Measurements from ENCODE around the gene PLOD1.
"Not testable (repeated sequence)": the region's sequence is repeated elsewhere in the genome, so short reads cannot be mapped to it uniquely, and the experiment has no call there.

The PLOD1 gene

DNA sequence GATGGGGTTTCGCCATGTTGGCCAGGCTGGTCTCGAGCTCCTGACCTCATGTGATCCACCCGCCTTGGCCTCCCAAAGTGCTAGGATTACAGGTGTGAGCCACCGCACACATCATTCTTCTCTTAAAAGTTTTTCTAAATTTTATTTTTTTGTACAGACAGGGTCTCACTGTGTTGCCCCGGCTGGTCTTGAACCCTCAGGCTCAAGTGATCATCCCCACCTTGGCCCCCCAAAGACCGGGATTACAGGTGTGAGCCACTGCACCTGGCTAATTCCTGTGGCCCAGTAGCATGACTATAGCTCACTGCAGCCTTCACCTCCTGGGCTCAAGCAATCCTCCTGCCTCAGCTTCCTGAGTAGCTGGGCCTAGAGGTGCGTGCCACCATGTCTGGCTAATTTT lies 5.3 kb downstream of the PLOD1 start:
- not testable (repeated sequence) for DNase-seq

DNA sequence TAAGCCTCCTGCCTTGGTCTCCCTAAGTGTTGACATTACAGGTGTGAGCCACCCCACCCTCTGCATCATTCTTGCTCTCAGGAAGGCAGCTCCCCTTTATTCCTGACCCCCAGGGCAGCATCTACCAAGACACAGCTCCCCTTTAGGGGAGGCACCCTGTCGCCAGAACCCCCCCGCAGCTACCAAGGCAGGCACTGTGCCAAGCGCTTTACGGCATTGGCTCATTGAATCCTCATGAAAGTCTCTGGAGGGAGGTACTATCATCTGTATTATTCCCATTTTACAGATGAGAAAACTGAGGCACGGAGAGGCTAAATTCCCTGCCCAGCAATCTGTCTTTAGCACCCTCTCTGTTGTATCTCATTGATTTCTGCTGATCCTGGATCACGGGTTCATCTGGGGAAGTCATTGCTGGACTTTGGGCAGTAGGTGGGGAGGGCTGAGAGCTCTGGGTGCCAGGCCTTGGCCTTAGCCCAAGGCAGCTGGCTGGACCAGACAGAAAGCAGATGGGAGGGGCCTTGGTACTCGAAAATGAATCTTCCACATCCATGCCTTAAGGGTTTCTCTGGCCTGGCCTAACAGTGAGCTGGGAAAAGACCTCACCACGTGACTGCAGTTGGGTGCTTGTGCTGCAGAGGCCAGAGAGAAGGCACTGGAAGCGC lies 5.9 kb downstream of the PLOD1 start:
- no peak for DNase-seq

DNA sequence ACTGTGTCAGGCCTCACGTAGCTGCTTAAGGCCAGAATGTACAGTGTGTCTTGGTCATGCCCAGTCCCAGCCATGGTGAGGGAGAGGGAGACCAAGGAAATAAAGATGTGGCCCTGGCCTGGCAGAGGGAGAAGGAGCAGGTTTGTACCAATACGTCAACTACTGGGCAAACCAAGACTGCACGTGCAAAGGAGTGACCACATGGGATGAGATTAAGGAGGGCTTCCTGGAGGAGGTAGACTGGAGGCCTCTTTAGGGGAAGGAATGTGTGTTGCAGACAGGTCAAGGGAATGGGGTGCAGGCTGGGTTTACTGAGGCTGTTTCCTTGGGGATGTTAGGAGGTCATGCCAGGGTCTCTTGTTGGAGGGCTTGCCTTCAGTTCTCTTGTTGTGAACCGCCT lies 7.8 kb downstream of the PLOD1 start:
- no peak for DNase-seq

GRCh38 chr1:11943619-11944018 lies 9.1 kb downstream of the PLOD1 start:
- no peak for DNase-seq

- no peak for DNase-seq
Observed at GRCh38 chr1:11944358-11944931, 9.9 kb downstream of the PLOD1 start.

DNA sequence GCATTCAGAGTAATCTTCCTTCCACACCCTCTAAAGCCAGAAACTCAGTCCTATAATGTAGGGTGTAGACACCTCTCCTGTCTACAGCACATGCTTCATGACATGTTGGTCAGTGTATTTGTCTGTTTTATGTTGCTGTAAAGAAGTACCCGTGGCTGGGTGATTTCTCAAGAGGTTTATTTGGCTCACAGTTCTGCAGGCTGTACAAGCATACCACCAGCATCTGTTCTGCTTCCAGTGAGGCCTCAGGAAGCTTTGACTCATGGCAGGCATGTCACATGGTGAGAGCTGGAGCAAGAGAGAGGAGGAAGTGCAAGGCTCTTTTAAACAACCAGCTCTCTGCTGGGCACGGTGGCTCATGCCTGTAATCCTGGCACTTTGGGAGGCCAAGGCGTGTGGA lies 12.1 kb downstream of the PLOD1 start:
- DNase-seq = no peak

- DNase-seq = no peak
Observed at GRCh38 chr1:11948822-11949458, 14.4 kb downstream of the PLOD1 start.

- no peak for DNase-seq
Observed at GRCh38 chr1:11951901-11952300, 17.4 kb downstream of the PLOD1 start.

DNA sequence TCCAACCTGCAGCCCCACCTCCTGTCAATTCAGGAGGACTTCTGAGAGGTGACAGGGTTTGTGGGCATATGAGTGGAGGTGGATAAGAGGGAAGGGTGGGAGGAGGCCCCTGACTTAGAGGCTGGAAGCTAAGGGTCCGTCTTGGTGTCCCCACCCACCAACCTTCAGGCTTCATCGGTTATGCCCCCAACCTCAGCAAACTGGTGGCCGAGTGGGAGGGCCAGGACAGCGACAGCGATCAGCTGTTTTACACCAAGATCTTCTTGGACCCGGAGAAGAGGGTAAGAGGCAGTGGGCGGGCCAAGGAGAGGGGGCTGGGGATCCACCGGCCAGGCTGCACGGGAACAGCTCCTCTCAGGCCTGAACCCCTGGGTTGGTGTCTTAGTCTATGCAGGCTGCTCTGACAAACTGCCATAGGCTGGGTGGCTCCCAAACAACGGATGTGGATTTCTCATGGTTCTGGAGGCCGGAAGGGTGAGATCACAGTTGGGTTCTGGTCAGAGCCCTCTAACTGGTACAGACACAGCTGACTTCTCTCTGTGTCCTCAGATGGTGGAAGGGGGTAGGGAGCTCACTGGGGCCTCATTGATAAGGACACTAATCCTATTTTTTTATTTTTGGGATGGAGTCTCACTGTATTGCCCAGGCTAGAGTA lies 18.1 kb downstream of the PLOD1 start:
- no peak for DNase-seq

GRCh38 chr1:11955221-11955620 lies 20.7 kb downstream of the PLOD1 start:
- DNase-seq = no peak

- DNase-seq = no peak
Observed at GRCh38 chr1:11957398-11957797, 22.9 kb downstream of the PLOD1 start.

DNA sequence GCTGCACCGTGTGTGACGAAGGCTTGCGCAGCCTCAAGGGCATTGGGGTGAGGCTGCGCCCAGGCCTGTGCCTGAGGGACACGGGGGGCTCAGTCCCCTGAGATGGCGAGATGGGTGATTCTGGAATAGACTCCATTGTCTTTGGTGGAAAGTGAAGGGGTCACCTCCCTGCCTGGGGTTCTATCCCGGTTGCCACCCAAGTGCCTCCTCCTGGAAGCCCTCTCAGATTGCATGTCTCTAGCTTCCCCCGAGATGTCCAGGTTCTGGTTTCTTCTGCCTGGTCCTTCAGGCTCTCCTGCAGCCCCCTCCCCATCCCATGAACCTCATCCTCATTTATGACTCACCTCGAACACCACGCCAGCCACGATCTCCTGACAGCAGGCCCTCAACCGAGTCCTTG lies 23.4 kb downstream of the PLOD1 start:
- DNase-seq = no peak

DNA sequence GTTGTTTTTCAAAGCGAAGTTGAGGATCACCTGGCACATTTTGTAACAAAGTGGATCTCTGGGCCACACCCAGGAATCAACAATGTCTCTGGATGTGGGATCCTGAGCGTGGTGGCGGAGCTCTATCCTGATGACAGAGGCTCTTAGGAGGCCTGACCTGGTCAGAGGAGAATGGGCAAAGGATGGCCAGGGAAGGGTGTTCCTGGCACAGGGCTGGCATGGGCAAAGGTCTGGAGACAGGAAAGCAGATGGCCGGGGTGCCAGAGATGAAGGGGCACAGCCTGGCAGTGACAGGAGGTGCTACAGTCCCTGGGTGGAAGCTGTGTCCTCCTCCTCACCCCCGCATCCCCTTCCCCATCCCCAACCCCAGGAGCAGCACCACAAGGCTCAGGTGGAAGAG lies 25.8 kb downstream of the PLOD1 start:
- DNase-seq = no peak

- DNase-seq = no peak
Observed at GRCh38 chr1:11960715-11961114, 26.2 kb downstream of the PLOD1 start.

DNA sequence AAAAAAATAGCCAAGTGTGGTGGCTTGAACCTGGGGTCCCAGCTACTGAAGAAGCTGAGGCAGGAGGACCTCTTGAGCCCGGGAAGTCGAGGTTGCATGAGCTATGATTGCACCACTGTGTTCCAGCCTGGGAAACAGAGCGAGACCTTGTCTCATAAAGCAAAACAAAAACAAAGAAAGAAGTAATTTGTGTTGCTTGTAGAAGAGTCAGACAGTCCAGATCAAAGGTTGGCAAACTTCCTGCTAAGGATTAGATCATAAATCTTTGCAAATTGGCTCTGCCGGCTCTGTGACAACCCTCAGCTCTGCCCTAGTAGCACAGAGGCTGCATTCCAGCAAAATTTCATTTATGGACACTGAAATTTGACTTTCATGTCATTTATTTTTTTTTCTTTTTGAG lies 26.7 kb downstream of the PLOD1 start:
- DNase-seq = no peak

DNA sequence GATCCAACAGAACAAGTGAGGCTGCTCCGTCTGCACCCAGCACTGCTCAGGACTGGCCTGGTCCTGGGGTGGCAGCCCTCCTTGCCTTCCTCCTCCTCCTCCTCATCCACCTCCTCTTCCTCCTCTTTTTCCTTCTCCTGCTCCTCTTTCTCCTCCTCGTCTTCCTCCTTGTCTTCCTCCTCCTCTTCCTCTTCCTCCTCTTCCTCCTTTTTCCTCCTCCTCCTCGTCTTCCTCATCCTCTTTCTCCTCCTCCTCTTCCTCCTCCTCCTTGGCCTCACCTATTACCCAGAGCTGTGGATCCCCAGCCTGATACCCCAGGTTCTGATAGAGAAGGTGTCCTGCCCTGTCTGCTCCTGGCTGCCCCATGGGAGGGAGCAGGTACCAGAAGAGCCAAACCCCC lies 29.1 kb downstream of the PLOD1 start:
- DNase-seq = no peak

GRCh38 chr1:11964656-11965055 lies 30.1 kb downstream of the PLOD1 start:
- no peak for DNase-seq

GRCh38 chr1:11967028-11967547 lies 32.6 kb downstream of the PLOD1 start:
- DNase-seq = no peak

GRCh38 chr1:11970441-11971185 lies 36.1 kb downstream of the PLOD1 start:
- DNase-seq = no peak

DNA sequence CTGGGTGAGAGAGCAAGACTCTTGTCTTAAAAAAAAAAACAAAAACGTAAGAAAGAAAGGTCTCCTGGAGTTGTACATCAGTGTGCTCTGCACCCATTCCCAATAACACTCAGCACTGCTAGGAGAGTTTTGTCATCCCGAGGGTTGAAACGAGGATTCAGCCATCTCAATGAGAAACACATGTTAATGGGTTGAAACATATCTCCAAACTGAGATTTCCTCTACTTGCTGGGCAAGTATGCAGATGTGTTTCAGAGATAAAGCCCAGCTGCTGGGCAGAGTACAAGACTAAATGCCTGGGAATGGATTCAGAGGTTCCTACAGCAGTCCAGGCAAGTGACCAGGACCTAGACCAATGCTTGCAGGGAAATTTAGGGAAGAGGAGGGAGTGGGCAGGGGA lies 43.1 kb downstream of the PLOD1 start:
- no peak for DNase-seq

DNA sequence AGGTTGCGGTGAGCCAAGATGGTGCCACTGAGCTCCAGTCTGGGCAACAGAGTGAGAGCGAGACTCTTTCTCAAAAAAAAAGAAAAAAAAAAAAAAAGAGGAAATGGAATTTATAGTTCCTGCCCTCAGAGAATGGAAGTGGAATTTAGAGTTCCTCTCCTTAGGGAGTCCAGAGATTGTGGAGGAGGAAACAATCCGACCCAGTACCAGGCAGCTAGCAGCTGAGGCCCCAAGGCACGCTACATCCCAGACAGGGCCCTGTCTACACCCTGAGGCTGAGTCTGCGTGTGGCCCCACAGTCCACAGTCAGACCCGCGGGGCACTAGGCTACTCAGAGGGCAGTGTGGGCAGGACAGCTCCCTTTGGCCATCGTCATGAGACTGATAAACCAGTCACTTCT lies 43.8 kb downstream of the PLOD1 start:
- no peak for DNase-seq

GRCh38 chr1:11979028-11979850 lies 44.7 kb downstream of the PLOD1 start:
- no peak for DNase-seq
